GM21619 (cell line): ENCODE data around the gene CCN6.

Experiments
- ATAC-seq: cut with Tn5 transposase; IDR thresholded peaks from one replicate; pipeline ENCODE4 v1.9.1; 2021; ENCODE audit not compliant: unreplicated experiment

CCN6 gene

DNA sequence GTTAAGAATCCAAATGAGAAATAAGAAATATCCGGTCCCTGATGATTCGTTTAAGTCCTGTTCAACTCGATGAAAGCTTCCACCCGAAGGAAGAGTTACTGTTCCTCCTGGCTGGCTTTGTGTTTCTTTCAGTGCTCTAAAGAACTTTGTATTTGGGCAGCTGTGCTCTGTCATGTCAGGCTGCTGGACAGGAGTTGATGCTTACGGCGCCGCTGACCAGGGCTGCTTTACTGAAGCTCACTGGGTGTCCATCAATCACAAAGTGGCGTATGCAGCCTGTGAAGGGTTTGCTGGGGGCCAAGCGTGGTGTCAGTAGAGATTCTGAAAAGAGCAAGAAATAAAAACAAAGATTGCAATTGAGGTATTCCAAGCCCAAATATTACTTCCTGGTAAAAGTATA, 55.4 kb downstream of the CCN6 start:
- no peak for ATAC-seq

DNA sequence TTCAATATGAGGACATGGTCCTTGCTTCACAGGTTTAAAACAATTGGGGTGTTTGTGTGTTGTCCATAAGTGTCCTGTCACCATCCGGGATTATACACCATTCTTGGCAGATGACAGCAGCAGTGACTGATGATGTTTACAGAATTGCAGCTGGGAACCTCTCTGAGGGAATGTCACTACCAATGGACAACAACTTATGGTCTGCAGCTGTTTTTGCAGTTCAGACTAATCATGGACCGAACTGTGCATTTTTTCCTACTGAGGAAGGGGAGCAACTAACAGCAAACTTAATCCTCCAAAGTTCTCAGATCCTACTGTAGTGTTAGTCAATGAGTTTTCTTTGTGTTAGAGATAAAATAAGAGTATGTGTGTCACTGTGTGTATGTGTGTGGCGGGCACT, 59.5 kb downstream of the CCN6 start:
- no peak for ATAC-seq

DNA sequence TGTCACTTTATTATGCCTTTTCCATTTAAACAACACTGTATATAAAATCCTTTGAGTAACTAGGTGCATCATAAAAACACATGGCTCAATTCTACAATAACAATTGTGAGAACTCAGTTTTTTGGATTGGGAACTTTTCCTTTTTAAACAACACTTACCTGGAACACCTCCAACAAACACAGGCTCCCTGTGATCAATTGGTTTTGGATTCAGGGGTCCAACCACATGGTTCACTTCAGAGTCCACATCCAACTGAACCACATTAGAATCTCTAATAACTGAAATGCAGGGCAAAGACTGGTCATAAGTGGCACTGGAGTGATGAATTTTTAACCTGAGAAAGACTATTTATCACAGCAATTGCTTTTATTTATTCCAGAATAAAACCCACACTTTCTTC, 60.0 kb downstream of the CCN6 start:
- no peak for ATAC-seq

DNA sequence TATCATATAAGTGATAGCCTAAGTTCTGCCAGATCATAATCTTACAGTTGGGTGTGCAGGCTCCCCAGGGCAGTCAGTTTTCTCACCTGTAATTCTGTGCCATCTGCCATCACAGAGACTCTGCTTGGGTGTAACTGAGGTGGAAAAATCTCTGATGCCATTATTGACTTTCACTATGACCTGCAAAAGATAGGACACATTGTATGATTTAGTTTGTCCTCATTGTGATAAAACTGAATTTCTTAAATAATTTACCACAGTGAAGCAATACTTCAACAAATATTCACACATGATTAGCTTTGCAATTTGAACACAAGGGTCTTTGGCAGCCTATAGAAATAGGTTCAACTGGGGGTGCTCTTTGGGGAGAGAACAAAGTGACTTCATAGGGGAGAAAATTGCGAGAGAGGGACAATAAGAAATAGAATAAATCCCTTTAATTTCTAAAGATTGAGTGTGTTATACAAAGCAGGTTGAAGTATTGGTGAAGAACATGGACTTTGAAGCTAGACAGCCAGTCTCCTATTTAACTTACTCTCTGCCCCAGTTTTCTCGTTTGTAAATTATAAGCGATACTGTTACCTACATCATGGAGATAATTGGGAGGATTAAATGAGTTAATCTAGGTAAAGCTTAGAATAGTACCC, 60.8 kb downstream of the CCN6 start:
- no peak for ATAC-seq

DNA sequence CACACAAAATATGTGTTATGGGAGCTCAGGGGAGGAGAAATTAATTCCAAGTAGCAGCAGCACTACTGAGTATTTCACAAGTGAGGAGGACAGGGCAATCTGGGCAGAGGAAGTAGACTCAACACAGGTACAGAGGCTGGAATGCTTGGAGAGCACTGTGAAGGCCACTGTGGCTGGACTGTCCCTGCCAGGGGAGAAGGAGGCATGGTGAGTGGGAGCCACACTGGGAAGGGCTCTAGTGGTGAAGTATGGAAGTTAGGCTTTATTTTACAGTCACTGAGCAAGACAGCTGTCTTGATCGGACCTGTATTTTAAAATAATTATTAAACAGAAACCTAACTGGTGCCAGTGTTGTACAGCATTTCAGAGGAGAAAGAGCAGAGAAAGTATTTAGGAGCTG, 62.3 kb downstream of the CCN6 start:
- no peak for ATAC-seq

DNA sequence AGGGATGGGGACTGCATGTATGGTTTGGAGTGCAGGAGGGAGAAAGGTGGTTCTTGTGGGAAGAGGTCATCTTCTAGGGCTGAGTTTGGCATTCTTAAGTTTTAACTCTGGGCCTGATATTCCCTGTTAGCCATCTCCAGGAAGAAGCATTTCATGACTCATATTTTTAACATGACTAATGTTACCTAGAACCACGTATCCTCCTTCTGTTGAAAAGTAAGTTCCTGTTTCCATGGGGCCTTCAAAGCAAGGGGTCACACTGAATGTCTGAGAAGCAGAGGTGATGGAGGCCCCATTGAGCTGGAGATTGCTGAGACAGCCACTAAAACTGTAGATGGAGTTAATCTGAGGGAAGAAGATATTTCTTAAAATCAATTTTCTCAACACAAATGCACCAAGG, 63.6 kb downstream of the CCN6 start:
- no peak for ATAC-seq

DNA sequence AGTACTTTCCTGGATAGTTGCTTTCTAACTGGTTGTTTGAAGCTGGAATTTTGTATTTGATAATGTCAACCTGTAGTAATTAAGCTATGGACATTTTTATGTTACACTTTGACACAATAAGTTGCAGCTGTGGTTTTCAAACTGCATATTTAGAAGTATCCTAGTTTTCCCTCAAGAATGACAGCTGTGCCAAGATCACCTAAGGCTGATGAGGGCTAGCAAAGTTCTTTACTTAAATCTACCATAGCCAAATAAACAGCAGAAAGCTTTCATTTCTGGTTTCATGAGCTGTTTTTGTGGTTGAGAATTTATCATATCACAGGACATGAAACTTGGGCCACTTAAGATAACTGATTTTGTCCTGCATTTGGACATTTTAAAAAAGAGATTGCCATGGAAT, 64.1 kb downstream of the CCN6 start:
- ATAC-seq = no peak
